Osteoblast (primary cell): ENCODE data around the gene DUOXA2. TPM values are rescaled to one million over a fixed set of nuclear protein-coding genes. Genes with fewer than 3 reads are reported as not detected.
A peak's percentile ranks its signal among the peaks of the same experiment; 100 is the strongest.

Source experiments
- DNase-seq: peaks from one replicate; pipeline ENCODE4 v3.0.0; 2011; ENCODE audit warnings: low spot score, mixed read lengths; ENCODE audit not compliant: insufficient read length; ENCODE audit errors: missing footprints
- H2AFZ ChIP-seq: 2 replicates; pipeline ENCODE4 v1.6.0; 2011; ENCODE audit warnings: mild to moderate bottlenecking, low read length
- H3K27ac ChIP-seq: 2 replicates; pipeline ENCODE4 v1.5.1; 2011; ENCODE audit warnings: mild to moderate bottlenecking, low read depth, low read length, moderate library complexity
- H3K27me3 ChIP-seq: 2 replicates; pipeline ENCODE4 v1.6.0; 2012; ENCODE audit warnings: mild to moderate bottlenecking, control low read depth, inconsistent platforms, low read length, moderate library complexity; ENCODE audit not compliant: insufficient read depth
- H3K36me3 ChIP-seq: 2 replicates; pipeline ENCODE4 v1.5.1; 2011; ENCODE audit warnings: mild to moderate bottlenecking, low read length, control low read depth, moderate library complexity; ENCODE audit not compliant: insufficient read depth
- H3K4me1 ChIP-seq: 2 replicates; pipeline ENCODE4 v1.5.1; 2011; ENCODE audit warnings: mild to moderate bottlenecking, low read length, control low read depth, moderate library complexity; ENCODE audit not compliant: insufficient read depth
- H3K4me2 ChIP-seq: 2 replicates; pipeline ENCODE4 v1.6.0; 2011; ENCODE audit warnings: mild to moderate bottlenecking, low read length; ENCODE audit not compliant: insufficient read depth
- H3K4me3 ChIP-seq: fragments of 200-600 bp; sonication (generic); 3 replicates; pipeline ENCODE4 v1.5.1; 2012; ENCODE audit warnings: mild to moderate bottlenecking, low read length, inconsistent platforms; ENCODE audit not compliant: insufficient read depth
- H3K79me2 ChIP-seq: 2 replicates; pipeline ENCODE4 v1.6.0; 2012; ENCODE audit warnings: mild to moderate bottlenecking, low read length, control low read depth, inconsistent platforms; ENCODE audit not compliant: insufficient read depth
- H3K9me3 ChIP-seq: 2 replicates; pipeline ENCODE4 v1.5.1; 2011; ENCODE audit warnings: low read depth, low read length, control low read depth
- H4K20me1 ChIP-seq: 2 replicates; pipeline ENCODE4 v1.6.0; 2012; ENCODE audit warnings: mild to moderate bottlenecking, low read length, control low read depth; ENCODE audit not compliant: insufficient read depth
- CTCF ChIP-seq: IDR thresholded peaks from 2 replicates; pipeline ENCODE4 v1.5.1; 2011; ENCODE audit warnings: mild to moderate bottlenecking, low read depth, low read length, moderate library complexity; ENCODE audit errors: extremely low read depth
- total RNA-seq: library from RNA; depleted of rRNA; stranded (reverse); fragments of >200 nt; gene quantifications from 2 replicates; pipeline ENCODE4 v1.2.3, GENCODE V29; 2012

Gene DUOXA2
- total RNA-seq, 1 donor, result not detected

- Histone ChIP-seq H3K9me3 (no peaks in the 10 kb centered on the region), H3K27ac (no peak overlapping the region), H3K79me2 (no peaks in the 10 kb centered on the region), H3K27me3 (peaks cover 84% of the 10 kb centered on the region), H3K4me3 (no peak overlapping the region), H3K4me1 (no peaks in the 10 kb centered on the region), H2AFZ (no peak overlapping the region), H3K4me2 (no peak overlapping the region), H4K20me1 (no peaks in the 10 kb centered on the region), H3K36me3 (no peaks in the 10 kb centered on the region)
- DNase-seq, result peak; percentile 85
- no peak for TF ChIP-seq CTCF
Measured at GRCh38 chr15:45130291-45131000, 16.3 kb downstream of the DUOXA2 start.

GRCh38 chr15:45131510-45131909 is 17.4 kb downstream of the DUOXA2 start:
- H3K36me3 ChIP-seq, result no peaks in the 10 kb centered on the region
- H3K27me3 ChIP-seq, result peaks cover 82% of the 10 kb centered on the region
- no peaks in the 10 kb centered on the region for H3K79me2 ChIP-seq
- no peak overlapping the region for H3K4me2 ChIP-seq
- no peaks in the 10 kb centered on the region for H3K4me1 ChIP-seq
- H3K27ac ChIP-seq, result no peak overlapping the region
- H4K20me1 ChIP-seq, result no peaks in the 10 kb centered on the region
- no peak for DNase-seq
- H3K4me3 ChIP-seq, result no peak overlapping the region
- no peak for TF ChIP-seq CTCF
- no peaks in the 10 kb centered on the region for H3K9me3 ChIP-seq
- H2AFZ ChIP-seq, result no peak overlapping the region

- no peaks in the 10 kb centered on the region for H3K79me2 ChIP-seq
- H4K20me1 ChIP-seq, result no peaks in the 10 kb centered on the region
- no peaks in the 10 kb centered on the region for H3K4me1 ChIP-seq
- no peaks in the 10 kb centered on the region for H3K9me3 ChIP-seq
- no peak overlapping the region for H2AFZ ChIP-seq
- H3K27me3 ChIP-seq, result peaks cover 85% of the 10 kb centered on the region
- no peak overlapping the region for H3K4me3 ChIP-seq
- no peak overlapping the region for H3K4me2 ChIP-seq
- H3K36me3 ChIP-seq, result no peaks in the 10 kb centered on the region
- peak; percentile 70 for DNase-seq
- no peak overlapping the region for H3K27ac ChIP-seq
- TF ChIP-seq CTCF, result no peak
Measured at GRCh38 chr15:45132844-45133560, 18.9 kb downstream of the DUOXA2 start.

GRCh38 chr15:45133561-45133920 is 19.4 kb downstream of the DUOXA2 start:
- Histone ChIP-seq H3K4me1 (no peaks in the 10 kb centered on the region), H3K27me3 (peaks cover 85% of the 10 kb centered on the region), H3K9me3 (no peaks in the 10 kb centered on the region)

More at GRCh38 chr15:45133561-45133920, 19.4 kb downstream of the DUOXA2 start:
- H3K4me3 ChIP-seq, result no peak overlapping the region
- H2AFZ ChIP-seq, result no peak overlapping the region
- no peak for TF ChIP-seq CTCF
- no peaks in the 10 kb centered on the region for H3K79me2 ChIP-seq
- H3K27ac ChIP-seq, result no peak overlapping the region
- no peak overlapping the region for H3K4me2 ChIP-seq
- peak; percentile 54 for DNase-seq
- no peaks in the 10 kb centered on the region for H3K36me3 ChIP-seq
- H4K20me1 ChIP-seq, result no peaks in the 10 kb centered on the region
